GM19043 (cell line): ENCODE results near the gene CHMP6.
"Not testable (repeated sequence)": the region's sequence is repeated elsewhere in the genome, so short reads cannot be mapped to it uniquely, and the experiment has no call there.

Experiments
- ATAC-seq: cut with Tn5 transposase; IDR thresholded peaks from one replicate; pipeline ENCODE4 v1.9.1; 2021; ENCODE audit warnings: low read depth; ENCODE audit not compliant: unreplicated experiment

The CHMP6 gene

GRCh38 chr17:81027591-81028505, 36.2 kb downstream of the CHMP6 start:
- no peak for ATAC-seq

- ATAC-seq: no peak
Observed at GRCh38 chr17:81028506-81028858, 36.8 kb downstream of the CHMP6 start.

DNA sequence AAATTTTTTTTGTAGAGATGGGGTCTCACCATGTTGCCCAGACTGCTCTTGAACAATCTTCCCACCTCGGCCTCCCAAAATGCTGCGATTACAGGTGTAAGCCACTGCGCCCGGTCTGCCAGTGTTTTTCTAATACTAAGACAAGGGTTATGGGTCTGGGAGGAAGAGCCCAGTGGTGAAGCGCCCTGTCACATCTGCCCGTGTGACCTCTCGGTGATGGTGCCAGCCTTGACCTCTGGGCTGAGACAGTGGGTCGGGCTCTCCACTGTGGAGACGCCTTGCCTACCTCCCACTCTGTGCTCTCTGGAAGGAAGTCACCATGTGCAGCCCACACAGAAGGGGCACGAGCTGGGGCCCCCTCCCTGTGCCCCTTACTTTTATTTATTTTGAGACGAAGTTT, 38.2 kb downstream of the CHMP6 start:
- no peak for ATAC-seq

GRCh38 chr17:81030312-81030711, 38.7 kb downstream of the CHMP6 start:
- ATAC-seq: not testable (repeated sequence)

DNA sequence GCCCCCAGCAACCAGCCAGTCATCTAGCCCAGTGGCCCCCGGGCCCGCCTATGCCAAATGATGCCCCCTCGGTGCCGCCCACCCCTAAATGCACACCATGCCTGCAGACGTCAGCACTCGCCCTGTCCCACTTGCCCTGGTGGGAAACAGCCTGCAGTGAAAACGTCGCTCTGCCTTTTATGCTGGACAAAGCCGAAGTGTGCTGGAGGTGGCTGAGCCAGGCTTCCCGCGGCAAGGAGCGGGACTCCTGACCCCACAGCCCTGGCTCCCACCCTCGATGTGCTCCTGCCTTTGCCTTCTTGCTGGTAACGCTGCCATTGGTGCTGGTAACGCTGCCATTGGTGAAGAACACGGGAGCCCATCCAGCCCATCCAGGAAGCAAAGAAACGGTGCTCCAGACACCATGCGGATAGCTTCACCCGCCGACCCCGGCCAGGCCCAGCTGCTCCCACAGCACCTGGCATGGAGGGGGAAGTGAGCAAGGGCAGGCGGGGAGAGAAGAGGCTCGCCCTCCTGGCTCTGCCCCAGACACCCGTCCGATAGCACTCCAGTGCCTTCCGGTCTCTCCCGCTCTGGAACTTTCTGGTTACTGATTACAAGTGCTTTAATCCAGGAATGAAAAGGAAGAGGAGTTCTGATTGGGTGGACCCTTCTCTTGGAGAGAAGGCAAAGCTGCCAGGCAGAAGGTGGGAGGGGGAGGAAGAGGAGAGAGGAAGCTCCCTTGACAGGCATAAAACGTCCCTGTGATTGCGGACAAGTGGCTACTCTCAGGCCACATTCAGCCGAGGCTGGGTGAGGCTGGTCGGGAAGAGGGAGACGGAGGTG, 39.3 kb downstream of the CHMP6 start:
- ATAC-seq: no peak

GRCh38 chr17:81031566-81032550, 40.2 kb downstream of the CHMP6 start:
- no peak for ATAC-seq

DNA sequence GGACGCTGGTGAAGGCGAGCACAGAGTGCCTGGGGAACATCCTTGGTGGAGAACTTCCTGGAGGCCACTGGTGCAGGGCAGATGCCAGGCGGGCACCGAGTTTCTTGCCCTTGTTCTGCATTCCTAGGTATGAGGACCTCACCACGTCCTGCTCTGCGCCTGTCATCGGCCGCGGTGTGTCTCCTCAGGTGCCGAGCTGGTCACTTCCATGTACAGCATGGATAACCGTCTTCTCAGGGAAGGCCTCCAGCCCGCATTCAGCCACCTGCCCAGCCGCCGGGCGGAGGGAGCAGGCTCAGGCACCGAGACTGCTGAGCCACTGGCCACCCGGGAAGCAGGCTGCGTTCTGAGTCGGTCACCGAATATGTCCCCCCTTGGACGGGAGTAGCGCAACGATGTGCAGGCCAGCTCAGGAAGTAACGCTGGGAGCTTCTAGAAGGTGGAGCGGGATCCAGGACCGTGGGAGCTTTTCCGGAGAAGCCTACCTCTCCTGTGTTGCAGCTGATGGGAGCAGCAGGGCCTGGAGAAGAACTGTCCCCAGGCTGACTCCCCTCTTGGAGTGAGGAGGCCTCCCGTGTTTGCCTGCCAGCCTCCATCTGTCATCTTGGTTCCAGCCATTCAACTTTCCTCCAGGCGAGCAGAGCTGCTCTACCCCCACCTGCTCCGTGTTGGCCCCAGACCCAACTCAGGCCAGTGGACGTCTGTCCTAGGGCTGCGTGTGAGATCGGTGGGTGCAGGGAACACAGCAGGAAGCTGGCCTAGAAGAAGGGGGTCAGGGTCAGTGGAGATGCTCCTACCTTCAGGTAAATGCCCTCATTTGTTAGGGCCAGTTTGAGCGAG, 41.2 kb downstream of the CHMP6 start:
- ATAC-seq: no peak

DNA sequence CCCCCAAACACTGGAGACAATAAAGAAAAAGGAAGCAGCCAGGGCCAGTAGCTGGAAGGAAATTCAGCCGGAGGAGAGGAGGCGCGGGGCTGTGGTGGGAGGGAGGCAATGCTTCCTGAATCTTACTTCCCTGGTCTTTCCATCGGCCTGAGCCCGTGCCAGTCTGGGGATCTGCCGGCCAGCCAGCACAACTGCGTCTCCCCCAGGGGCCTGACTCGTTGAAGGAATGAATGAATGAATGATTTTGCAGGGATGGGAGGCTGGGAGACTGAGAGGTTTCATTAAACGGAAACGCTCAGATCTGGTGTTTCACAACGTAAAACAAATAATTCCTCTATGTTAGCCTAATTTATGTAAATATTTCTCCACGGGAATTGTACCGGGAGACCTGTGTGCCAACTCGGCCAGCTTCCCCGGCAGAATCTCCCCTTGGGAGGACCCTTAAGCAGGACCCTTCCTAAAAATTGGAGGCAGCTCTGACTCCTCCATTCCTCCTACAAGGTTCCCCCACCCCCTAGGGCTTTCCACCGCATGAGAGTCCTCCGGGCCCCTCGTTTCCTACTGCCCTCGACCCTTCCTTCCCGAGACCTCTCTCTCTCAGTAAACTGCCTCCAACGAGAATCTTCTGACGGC, 42.0 kb downstream of the CHMP6 start:
- ATAC-seq: no peak

GRCh38 chr17:81034168-81034777, 42.6 kb downstream of the CHMP6 start:
- ATAC-seq: no peak

- no peak for ATAC-seq
Observed at GRCh38 chr17:81034779-81035520, 43.3 kb downstream of the CHMP6 start, which contains the start of gene BAIAP2. TSS of gene BAIAP2 (plus strand) at chr17:81035151. CDS start at chr17:81035255, 104 bp downstream.

GRCh38 chr17:81035521-81036196, 44.0 kb downstream of the CHMP6 start:
- ATAC-seq: no peak

- ATAC-seq: no peak
Observed at GRCh38 chr17:81036197-81036941, 44.7 kb downstream of the CHMP6 start.

DNA sequence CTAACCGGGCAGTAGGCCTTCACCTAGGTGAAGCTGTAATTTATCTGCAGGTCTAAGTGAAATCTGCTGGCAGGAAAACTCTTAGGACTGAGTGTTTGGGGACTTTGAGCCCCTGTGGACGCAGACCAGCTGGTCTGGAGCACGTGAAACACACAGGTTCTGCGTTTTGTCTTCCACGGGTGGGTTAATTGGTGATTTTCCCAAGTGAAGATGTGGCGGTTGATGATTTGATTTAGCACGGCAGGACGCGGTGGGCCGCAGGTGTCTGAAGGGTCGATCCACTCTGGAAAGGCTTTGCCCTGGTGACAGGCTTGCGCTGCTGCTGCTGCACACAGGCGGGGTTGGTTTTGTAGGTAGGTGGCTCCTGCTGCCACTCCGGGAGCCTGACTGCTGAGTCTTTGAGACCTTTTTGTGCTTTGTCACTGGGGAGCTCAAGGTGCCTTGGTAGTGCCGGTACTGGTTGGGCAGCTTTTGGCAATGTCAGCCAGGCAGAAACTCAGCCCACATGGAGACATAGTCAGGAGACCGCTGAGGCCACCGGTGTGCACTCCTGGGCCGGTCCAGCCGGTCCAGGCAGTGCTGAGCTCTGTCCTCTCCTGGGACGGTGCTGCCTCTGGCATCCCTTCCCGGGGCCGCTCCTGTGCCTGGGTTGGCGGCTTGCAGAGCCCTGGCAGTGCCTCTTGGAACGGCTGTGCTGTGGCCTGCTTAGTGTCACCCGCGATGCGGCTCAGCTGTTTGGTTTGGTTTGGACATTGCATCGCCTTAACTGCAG, 45.6 kb downstream of the CHMP6 start:
- ATAC-seq: no peak

GRCh38 chr17:81037798-81038733, 46.4 kb downstream of the CHMP6 start:
- ATAC-seq: no peak

DNA sequence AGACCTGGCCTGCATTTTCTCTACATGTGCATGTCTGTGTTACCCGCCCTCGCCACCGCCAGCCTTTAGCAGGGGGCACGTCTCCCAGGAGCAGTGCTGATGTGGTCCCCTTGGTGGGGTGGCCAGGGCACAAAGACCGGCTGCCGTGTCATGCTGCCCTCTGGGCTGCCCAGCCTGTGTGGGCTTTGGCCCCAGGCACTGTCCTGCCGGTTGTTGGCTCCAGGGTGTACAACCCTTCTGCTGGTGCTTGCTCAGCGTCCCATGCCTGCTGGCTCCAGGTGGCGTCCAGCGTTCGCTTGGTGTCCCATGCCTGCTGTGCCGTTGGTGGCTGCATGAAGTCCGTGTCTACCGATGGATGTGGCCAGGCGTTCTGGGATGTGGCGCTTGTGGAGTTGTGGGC, 47.5 kb downstream of the CHMP6 start:
- ATAC-seq: no peak
